H1 (cell line): ENCODE data around the gene RTF1. TPM values are rescaled to one million over a fixed set of nuclear protein-coding genes. Genes with fewer than 3 reads are reported as not detected.

ENCODE experiments used
- CTCF ChIA-PET: fragments of 300-600 bp; sonication (Branson Sonifier 250); formaldehyde crosslinking; loops from one replicate; lab custom pipeline; 2021; ENCODE audit not compliant: partially characterized antibody; lab: Charles Lee
- POLR2A ChIA-PET: fragments of 300-600 bp; sonication (Branson Sonifier 250); formaldehyde crosslinking; loops from one replicate; lab custom pipeline; 2021; ENCODE audit warnings: inconsistent platforms; ENCODE audit not compliant: partially characterized antibody; lab: Charles Lee
- DNase-seq, 2 experiments: peaks; one replicate each; pipeline versions ENCODE4 v3.0.0 to v3.0.0-alpha.2; 2010 to 2022; ENCODE audit warnings: low spot score in 2 of 2, low read depth in 1 of 2, mixed read lengths in 1 of 2
- FAIRE-seq: peaks from 2 replicates; lab custom pipeline; 2011; peaks lifted over from hg19 to GRCh38; lab: Jason Lieb, UNC
- H2AFZ ChIP-seq: 2 replicates; pipeline ENCODE4 v1.8.1; 2012; ENCODE audit warnings: low read length, inconsistent platforms
- H2AK5ac ChIP-seq: 2 replicates; pipeline ENCODE4 v1.6.1; 2013; ENCODE audit warnings: low read depth, low read length
- H2BK120ac ChIP-seq: replicated peaks from 2 replicates; pipeline ENCODE3; 2013; ENCODE audit warnings: low read depth, low read length, inconsistent platforms
- H2BK12ac ChIP-seq: 2 replicates; pipeline ENCODE4 v1.6.1; 2013; ENCODE audit warnings: low read depth, low read length
- H2BK15ac ChIP-seq: 2 replicates; pipeline ENCODE4 v1.6.1; 2013; ENCODE audit warnings: low read length
- H2BK20ac ChIP-seq: 2 replicates; pipeline ENCODE4 v1.6.1; 2013; ENCODE audit warnings: low read length
- H2BK5ac ChIP-seq: 2 replicates; pipeline ENCODE4 v1.6.1; 2013; ENCODE audit warnings: low read depth, low read length
- H3K14ac ChIP-seq: 2 replicates; pipeline ENCODE4 v1.6.1; 2013; ENCODE audit warnings: inconsistent platforms; ENCODE audit not compliant: insufficient read length
- H3K18ac ChIP-seq: 2 replicates; pipeline ENCODE4 v1.6.1; 2013; ENCODE audit warnings: low read length; ENCODE audit errors: extremely low read depth
- H3K23ac ChIP-seq: 2 replicates; pipeline ENCODE4 v1.6.1; 2013; ENCODE audit warnings: inconsistent platforms; ENCODE audit not compliant: insufficient read length
- H3K23me2 ChIP-seq: 2 replicates; pipeline ENCODE4 v1.6.1; 2013; ENCODE audit warnings: low read depth, low read length
- H3K27ac ChIP-seq: 2 replicates; pipeline ENCODE4 v1.6.1; 2011; ENCODE audit warnings: low read depth, low read length, inconsistent platforms
- H3K27me3 ChIP-seq, 4 experiments: replicated peaks in 1 of 4; 1 replicate in 1 of 4; 2 replicates in 3 of 4; pipeline versions ENCODE4 v1.6.1 to v1.8.1; 2011 to 2013; ENCODE audit warnings: low read length in 3 of 4, mild to moderate bottlenecking in 3 of 4, inconsistent platforms in 2 of 4, mixed read lengths in 2 of 4, moderate library complexity in 1 of 4; ENCODE audit not compliant: control insufficient read depth in 3 of 4, insufficient read depth in 3 of 4; ENCODE audit errors: extremely low read depth in 1 of 4
- H3K36me3 ChIP-seq, 4 experiments: 2 replicates each; pipeline versions ENCODE4 v1.6.1 to v1.8.1; 2011 to 2013; ENCODE audit warnings: mild to moderate bottlenecking in 4 of 4, low read length in 3 of 4, moderate library complexity in 2 of 4, control low read depth in 1 of 4, inconsistent platforms in 1 of 4; ENCODE audit not compliant: insufficient read depth in 4 of 4, control insufficient read depth in 2 of 4
- H3K4ac ChIP-seq: replicated peaks from 2 replicates; pipeline ENCODE3; 2013; ENCODE audit warnings: low read length, low read depth, mixed read lengths, inconsistent platforms; ENCODE audit not compliant: insufficient read length
- H3K4me1 ChIP-seq, 4 experiments: replicated peaks in 1 of 4; 1 replicate in 1 of 4; 2 replicates in 3 of 4; pipeline versions ENCODE4 v1.6.1 to v1.8.1; 2011 to 2013; ENCODE audit warnings: low read length in 3 of 4, inconsistent platforms in 2 of 4, mixed read lengths in 1 of 4; ENCODE audit not compliant: insufficient read depth in 4 of 4, control insufficient read depth in 3 of 4
- H3K4me2 ChIP-seq, 2 experiments: 2 replicates each; pipeline versions ENCODE4 v1.6.1 to v1.8.1; 2011 to 2013; ENCODE audit warnings: low read depth in 2 of 2, low read length in 2 of 2, control low read depth in 1 of 2, inconsistent platforms in 1 of 2, mild to moderate bottlenecking in 1 of 2; ENCODE audit not compliant: insufficient read depth in 1 of 2
- H3K4me3 ChIP-seq, 4 experiments: fragments of 200-600, 300-600 bp in 1 of 4; sonication (generic), shearing (Covaris generic), sonication (Bioruptor Twin) in 1 of 4; 2 replicates each; pipeline versions ENCODE4 v1.5.1 to v1.8.1; 2011 to 2016; ENCODE audit warnings: low read length in 4 of 4, low read depth in 3 of 4, control low read depth in 2 of 4, inconsistent platforms in 2 of 4, mild to moderate bottlenecking in 2 of 4, mixed read lengths in 1 of 4, moderate library complexity in 1 of 4; ENCODE audit not compliant: insufficient read depth in 2 of 4; ENCODE audit errors: extremely low read depth in 1 of 4
- H3K56ac ChIP-seq: replicated peaks from 2 replicates; pipeline ENCODE3; 2013; ENCODE audit warnings: low read depth, mild to moderate bottlenecking, mixed read lengths, low read length, inconsistent platforms; ENCODE audit not compliant: insufficient read length
- H3K79me1 ChIP-seq: 2 replicates; pipeline ENCODE4 v1.6.1; 2013; ENCODE audit warnings: low read depth, low read length, control low read depth
- H3K79me2 ChIP-seq, 2 experiments: 2 replicates each; pipeline versions ENCODE4 v1.6.1 to v1.8.1; 2012 to 2013; ENCODE audit warnings: low read length in 2 of 2, mild to moderate bottlenecking in 2 of 2, inconsistent platforms in 1 of 2; ENCODE audit not compliant: insufficient read depth in 2 of 2, control insufficient read depth in 1 of 2
- H3K9ac ChIP-seq, 4 experiments: replicated peaks in 1 of 4; 1 replicate in 1 of 4; 2 replicates in 3 of 4; pipeline versions ENCODE4 v1.6.1 to v1.8.1; 2011 to 2013; ENCODE audit warnings: low read depth in 3 of 4, low read length in 3 of 4, control low read depth in 2 of 4, mild to moderate bottlenecking in 2 of 4, moderate library complexity in 2 of 4, inconsistent platforms in 1 of 4; ENCODE audit errors: extremely low read depth in 1 of 4
- H3K9me3 ChIP-seq, 2 experiments: 2 replicates each; pipeline versions ENCODE4 v1.6.1 to v1.8.1; 2012 to 2013; ENCODE audit warnings: mild to moderate bottlenecking in 2 of 2, moderate library complexity in 2 of 2, control low read depth in 1 of 2, inconsistent platforms in 1 of 2, low read depth in 1 of 2, low read length in 1 of 2, mixed read lengths in 1 of 2; ENCODE audit not compliant: insufficient read depth in 2 of 2
- H4K20me1 ChIP-seq, 2 experiments: replicated peaks in 1 of 2; 2 replicates each; pipeline versions ENCODE3 to v1.8.1; 2011 to 2013; ENCODE audit warnings: inconsistent platforms in 2 of 2, low read length in 2 of 2, mild to moderate bottlenecking in 1 of 2; ENCODE audit not compliant: insufficient read depth in 2 of 2, control insufficient read depth in 1 of 2
- H4K5ac ChIP-seq: 2 replicates; pipeline ENCODE4 v1.6.1; 2013; ENCODE audit warnings: low read length, low read depth, mixed read lengths, inconsistent platforms; ENCODE audit not compliant: insufficient read length
- H4K8ac ChIP-seq: 2 replicates; pipeline ENCODE4 v1.8.0; 2013; ENCODE audit warnings: mild to moderate bottlenecking, moderate library complexity, low read length, inconsistent platforms; ENCODE audit not compliant: insufficient read depth; ENCODE audit errors: extremely low read depth
- H4K91ac ChIP-seq: replicated peaks from 2 replicates; pipeline ENCODE3; 2013; ENCODE audit warnings: low read length, mixed read lengths, inconsistent platforms; ENCODE audit not compliant: insufficient read length
- ATF3 ChIP-seq: IDR thresholded peaks from 2 replicates; pipeline ENCODE4 v1.6.1; 2011; ENCODE audit warnings: low read depth, mild to moderate bottlenecking, low read length; ENCODE audit not compliant: insufficient read depth
- BACH1 ChIP-seq: IDR thresholded peaks from 2 replicates; pipeline ENCODE4 v1.6.1; 2012; ENCODE audit warnings: low read length, improper control_type of control experiment
- CHD2 ChIP-seq: IDR thresholded peaks from 2 replicates; pipeline ENCODE4 v1.6.1; 2012; ENCODE audit warnings: low read length, improper control_type of control experiment
- EGR1 ChIP-seq: IDR thresholded peaks from 2 replicates; pipeline ENCODE4 v1.6.1; 2011; ENCODE audit warnings: low read depth, low read length, borderline replicate concordance
- EP300 ChIP-seq, 2 experiments: IDR thresholded peaks; 1 replicate in 1 of 2; 2 replicates in 1 of 2; pipeline ENCODE4 v1.6.1; 2011 to 2012; ENCODE audit warnings: low read depth in 2 of 2, low read length in 2 of 2, mild to moderate bottlenecking in 2 of 2, borderline replicate concordance in 1 of 2, inconsistent platforms in 1 of 2, moderate library complexity in 1 of 2
- FOSL1 ChIP-seq: IDR thresholded peaks from 2 replicates; pipeline ENCODE4 v1.6.1; 2011; ENCODE audit warnings: mild to moderate bottlenecking, low read depth, low read length, moderate library complexity; ENCODE audit not compliant: insufficient read depth
- GABPA ChIP-seq: IDR thresholded peaks from 2 replicates; pipeline ENCODE4 v1.6.1; 2011; ENCODE audit warnings: mild to moderate bottlenecking, low read length, moderate library complexity, borderline replicate concordance; ENCODE audit not compliant: insufficient read depth
- POLR2AphosphoS5 ChIP-seq: IDR thresholded peaks from 2 replicates; pipeline ENCODE4 v1.6.1; 2011; ENCODE audit warnings: low read depth, low read length
- RAD21 ChIP-seq, 2 experiments: IDR thresholded peaks in 1 of 2; conservative IDR thresholded peaks in 1 of 2; 2 replicates each; pipeline ENCODE4 v1.6.1; 2011; ENCODE audit warnings: low read depth in 2 of 2, low read length in 2 of 2, improper control_type of control experiment in 1 of 2, inconsistent platforms in 1 of 2, mild to moderate bottlenecking in 1 of 2, moderate library complexity in 1 of 2
- RXRA ChIP-seq: IDR thresholded peaks from 2 replicates; pipeline ENCODE4 v1.6.1; 2011; ENCODE audit warnings: low read depth, mild to moderate bottlenecking, low read length, moderate library complexity; ENCODE audit not compliant: insufficient read depth
- WGBS, 2 experiments: shearing (Covaris generic) in 1 of 2; methylation state at CpG; one replicate each; pipeline versions ENCODE4 v1.1.6 to v1.1.7; 2013 to 2015; ENCODE audit warnings: low lambda C conversion rate in 2 of 2, mixed read lengths in 2 of 2, inconsistent platforms in 1 of 2, low coverage in 1 of 2, missing lambda C conversion rate in 1 of 2; ENCODE audit not compliant: insufficient replicate concordance in 2 of 2, insufficient coverage in 1 of 2, insufficient read length in 1 of 2; ENCODE audit errors: extremely low coverage in 1 of 2, missing lambda C conversion rate in 1 of 2; 5-methylcytosine and 5-hydroxymethylcytosine counted together
- polyA plus RNA-seq, 7 experiments: library from polyadenylated mRNA; depleted of rRNA in 3 of 7; stranded (reverse) in 5 of 7; unstranded in 2 of 7; fragments of >200 nt in 5 of 7; fragments of 200-250 nt in 2 of 7; gene quantifications; 1 replicate in 5 of 7; 2 replicates in 1 of 7; 4 replicates in 1 of 7; pipeline versions ENCODE4 v1.2.1 to v1.2.3, GENCODE V29; 2011 to 2013; ENCODE audit warnings: missing spikeins in 2 of 7, mixed read lengths in 2 of 7
- total RNA-seq: library from RNA; stranded (reverse); fragmentation: NEBNext Ultra II Directional; extraction: Animal tissue kit (Norgen Biotek cat#: 25700); gene quantifications from 2 replicates; pipeline ENCODE4 v1.2.1, GENCODE V29; 2021

Gene RTF1
- total and polyA plus RNA-seq, 2 of the 8 experiments (the other 6 are each of a cell fraction or from before 2014, with no cell fraction given) = 22.6 to 47.7 TPM

GRCh38 chr15:41377978-41378377, 38.9 kb upstream of the RTF1 start:
- no peaks in the 10 kb centered on the region for H3K23me2 ChIP-seq
- no peak overlapping the region for H3K27ac ChIP-seq
- no peak overlapping the region for H3K56ac ChIP-seq
- no peak overlapping the region for H2AK5ac ChIP-seq
- no peaks in the 10 kb centered on the region for H3K79me1 ChIP-seq
- H4K20me1 ChIP-seq = peaks cover 0 to 2% of the 10 kb centered on the region in 2 experiments
- no peaks in the 10 kb centered on the region for H3K27me3 ChIP-seq
- no peak overlapping the region for H2BK120ac ChIP-seq
- no peak overlapping the region for H3K18ac ChIP-seq
- H2BK20ac ChIP-seq = no peak overlapping the region
- FAIRE-seq (no peak), DNase-seq (no peak)
- peaks cover 14 to 74% (median 51%) of the 10 kb centered on the region in 4 experiments for H3K36me3 ChIP-seq
- no peak overlapping the region for H3K14ac ChIP-seq
- no peaks in the 10 kb centered on the region for H3K4me1 ChIP-seq
- H3K79me2 ChIP-seq = no peaks in the 10 kb centered on the region
- H3K9ac ChIP-seq = no peak overlapping the region
- H2BK15ac ChIP-seq = no peak overlapping the region
- H4K5ac ChIP-seq = no peak overlapping the region
- peaks cover 0 to 12% of the 10 kb centered on the region in 2 experiments; a peak in 1 of 4 replicates for H3K9me3 ChIP-seq
- H2AFZ ChIP-seq = no peak overlapping the region
- ChIA-PET CTCF (no interaction called here), POLR2A (no interaction called here)
- TF ChIP-seq RAD21 (IDR thresholded peaks at IDR 0.05 in 1 of 2, conservative IDR thresholded peaks at IDR 0.05 in 1 of 2; ENCODE audit: low read depth in 2 of 2, low read length in 2 of 2) = no peak
- no peak for TF ChIP-seq BACH1
- TF ChIP-seq ATF3 = no peak
- TF ChIP-seq CHD2 = no peak
- TF ChIP-seq FOSL1 = no peak
- no peak for TF ChIP-seq GABPA
- no peak for TF ChIP-seq POLR2AphosphoS5
- TF ChIP-seq RXRA = no peak
- TF ChIP-seq EP300 (IDR thresholded peaks at IDR 0.05; ENCODE audit: borderline replicate concordance in 1 of 2, low read depth in 2 of 2, low read length in 2 of 2) = no peak
- no peak for TF ChIP-seq EGR1
- H4K91ac ChIP-seq = no peak overlapping the region
- H3K4me3 ChIP-seq = no peak overlapping the region
- H3K23ac ChIP-seq = no peak overlapping the region
- H4K8ac ChIP-seq = no peak overlapping the region
- no peak overlapping the region for H3K4me2 ChIP-seq
- H3K4ac ChIP-seq = no peak overlapping the region
- 80% methylated on average over 3 of the region's 4 CpGs; no CpG with 5 or more reads in 1 of the 2 experiments for WGBS, 2 experiments
- no peak overlapping the region for H2BK12ac ChIP-seq
- no peak overlapping the region for H2BK5ac ChIP-seq
